Measurements from ENCODE around the gene XKR8. TPM values are rescaled to one million over a fixed set of nuclear protein-coding genes. Genes with fewer than 3 reads are reported as not detected.

The XKR8 gene
- total RNA-seq, 4 donors from 2014 or later: 4.1 to 12.2 (median 6.8) TPM

DNA sequence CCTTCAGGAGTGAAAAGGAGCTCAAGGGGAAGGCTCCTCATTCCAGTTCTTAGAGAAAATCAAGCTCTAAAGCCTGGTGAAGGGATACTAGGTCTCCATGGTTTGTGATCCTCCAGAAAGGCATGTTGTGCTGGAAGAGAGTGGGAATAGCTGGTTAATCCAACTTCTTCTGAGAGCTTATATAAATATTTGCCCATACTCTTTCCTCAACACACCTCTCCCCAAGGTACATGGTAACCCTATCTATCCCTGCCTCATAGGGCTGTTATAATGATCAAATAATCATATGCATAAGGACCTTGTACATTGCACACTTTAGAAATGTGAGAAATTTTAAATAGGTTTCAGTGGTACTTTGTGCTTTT, 14.6 kb downstream of the XKR8 start:
- Histone ChIP-seq H3K4me3 (no peak overlapping the region), H3K4me1 (peaks cover 15 to 24% (median 21%) of the 10 kb centered on the region in 4 donors), H3K36me3 (peaks cover 0 to 61% (median 34%) of the 10 kb centered on the region in 4 donors), H3K9me3 (no peaks in the 10 kb centered on the region), H3K27me3 (no peaks in the 10 kb centered on the region), H3K27ac (replicated peaks in 1 of 4) (no peak overlapping the region)
- no peak for DNase-seq (ENCODE audit: extremely low spot score)
- TF ChIP-seq, protein P1, sequence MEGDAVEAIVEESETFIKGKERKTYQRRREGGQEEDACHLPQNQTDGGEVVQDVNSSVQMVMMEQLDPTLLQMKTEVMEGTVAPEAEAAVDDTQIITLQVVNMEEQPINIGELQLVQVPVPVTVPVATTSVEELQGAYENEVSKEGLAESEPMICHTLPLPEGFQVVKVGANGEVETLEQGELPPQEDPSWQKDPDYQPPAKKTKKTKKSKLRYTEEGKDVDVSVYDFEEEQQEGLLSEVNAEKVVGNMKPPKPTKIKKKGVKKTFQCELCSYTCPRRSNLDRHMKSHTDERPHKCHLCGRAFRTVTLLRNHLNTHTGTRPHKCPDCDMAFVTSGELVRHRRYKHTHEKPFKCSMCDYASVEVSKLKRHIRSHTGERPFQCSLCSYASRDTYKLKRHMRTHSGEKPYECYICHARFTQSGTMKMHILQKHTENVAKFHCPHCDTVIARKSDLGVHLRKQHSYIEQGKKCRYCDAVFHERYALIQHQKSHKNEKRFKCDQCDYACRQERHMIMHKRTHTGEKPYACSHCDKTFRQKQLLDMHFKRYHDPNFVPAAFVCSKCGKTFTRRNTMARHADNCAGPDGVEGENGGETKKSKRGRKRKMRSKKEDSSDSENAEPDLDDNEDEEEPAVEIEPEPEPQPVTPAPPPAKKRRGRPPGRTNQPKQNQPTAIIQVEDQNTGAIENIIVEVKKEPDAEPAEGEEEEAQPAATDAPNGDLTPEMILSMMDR (IDR thresholded peaks at IDR 0.05): no peak
- TF ChIP-seq EP300 (IDR thresholded peaks at IDR 0.05): no peak
- intact Hi-C loops (cut with DNase I): no loop called here

DNA sequence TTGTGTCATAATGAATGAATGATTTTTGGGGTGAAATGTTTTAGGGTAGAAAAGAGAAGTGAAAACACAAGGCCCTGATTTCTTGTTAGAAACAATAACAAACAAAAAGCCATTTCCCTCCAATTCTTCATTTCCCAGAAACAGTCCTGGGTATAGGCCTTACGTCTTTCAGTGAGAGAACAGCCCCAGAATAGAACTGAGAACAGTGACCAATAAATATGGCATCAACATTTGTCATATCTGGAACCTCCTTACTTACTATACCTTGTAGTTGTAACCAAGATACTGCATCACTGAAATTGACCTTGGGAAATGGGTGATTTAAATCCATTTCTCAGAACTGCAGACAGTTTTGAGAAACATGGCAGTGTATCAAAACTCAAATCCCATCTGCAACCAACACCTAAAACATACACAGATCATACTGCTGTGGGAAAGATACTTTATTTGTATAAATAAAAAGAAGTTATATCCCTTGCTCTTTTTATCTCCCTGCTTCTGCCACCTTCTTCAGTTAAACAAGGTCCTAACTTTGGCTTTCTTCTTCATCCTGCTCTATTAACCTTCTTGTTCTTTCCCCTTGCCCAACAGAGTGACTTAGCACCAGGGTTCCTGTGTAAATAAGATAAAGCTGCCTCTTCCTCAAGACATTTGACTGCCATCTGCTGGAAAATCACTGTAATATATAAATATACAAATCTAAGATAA, 19.5 kb downstream of the XKR8 start:
- WGBS: 50% methylated on average over 1 of the region's 1 CpG
- Histone ChIP-seq H3K9me3 (no peaks in the 10 kb centered on the region), H3K27me3 (no peaks in the 10 kb centered on the region), H3K27ac (replicated peaks in 1 of 4) (peak overlapping the region in 3 of 4 donors; percentile 0 to 37 (median 30)), H3K36me3 (peaks cover 0 to 45% (median 21%) of the 10 kb centered on the region in 4 donors), H3K4me1 (peaks cover 6 to 24% (median 18%) of the 10 kb centered on the region in 4 donors), H3K4me3 (no peak overlapping the region)
- TF ChIP-seq POLR2A (IDR thresholded peaks at IDR 0.05; ENCODE audit: low read depth): no peak
- TF ChIP-seq, protein P1 (IDR thresholded peaks at IDR 0.05): peak; percentile 39 to 63 (median 52)
- DNase-seq (ENCODE audit: extremely low spot score): no peak
- intact Hi-C loops (cut with DNase I): no loop called here

DNA sequence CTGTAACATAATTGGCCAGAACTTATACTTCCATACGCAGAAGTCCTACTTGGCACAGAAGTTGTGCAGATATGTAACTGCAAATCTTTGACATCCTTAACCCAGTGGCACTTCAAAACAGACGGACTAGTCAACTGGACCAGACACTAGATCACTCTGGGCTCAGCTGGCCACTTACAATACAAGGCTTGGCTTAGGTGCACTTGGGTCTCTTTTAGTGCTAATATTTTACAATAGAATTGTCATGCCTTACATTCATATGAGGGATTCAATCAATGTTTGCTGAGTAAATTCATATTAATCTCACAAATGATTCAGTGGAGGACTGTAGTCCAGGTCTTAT, 20.1 kb downstream of the XKR8 start:
- H3K27ac ChIP-seq (replicated peaks in 1 of 4): peak overlapping the region in 2 of 4 donors; percentile 15 to 30
- DNase-seq (ENCODE audit: extremely low spot score): no peak
- no peaks in the 10 kb centered on the region for H3K9me3 ChIP-seq
- H3K4me1 ChIP-seq: peaks cover 6 to 24% (median 18%) of the 10 kb centered on the region in 4 donors
- peaks cover 0 to 40% (median 18%) of the 10 kb centered on the region in 4 donors for H3K36me3 ChIP-seq
- no peaks in the 10 kb centered on the region for H3K27me3 ChIP-seq
- TF ChIP-seq POLR2AphosphoS5 (IDR thresholded peaks at IDR 0.05) (no peak), EP300 (IDR thresholded peaks at IDR 0.05) (no peak), POLR2A (IDR thresholded peaks at IDR 0.05; ENCODE audit: low read depth) (no peak)
- TF ChIP-seq, protein P1 (IDR thresholded peaks at IDR 0.05): no peak
- WGBS: 16% methylated on average over 2 of the region's 2 CpGs
- intact Hi-C loops (cut with DNase I): loop anchor here (5.0 kb wide), 1 partner anchor 123 kb away; no protein-coding TSS in a partner anchor
- no peak overlapping the region for H3K4me3 ChIP-seq

DNA sequence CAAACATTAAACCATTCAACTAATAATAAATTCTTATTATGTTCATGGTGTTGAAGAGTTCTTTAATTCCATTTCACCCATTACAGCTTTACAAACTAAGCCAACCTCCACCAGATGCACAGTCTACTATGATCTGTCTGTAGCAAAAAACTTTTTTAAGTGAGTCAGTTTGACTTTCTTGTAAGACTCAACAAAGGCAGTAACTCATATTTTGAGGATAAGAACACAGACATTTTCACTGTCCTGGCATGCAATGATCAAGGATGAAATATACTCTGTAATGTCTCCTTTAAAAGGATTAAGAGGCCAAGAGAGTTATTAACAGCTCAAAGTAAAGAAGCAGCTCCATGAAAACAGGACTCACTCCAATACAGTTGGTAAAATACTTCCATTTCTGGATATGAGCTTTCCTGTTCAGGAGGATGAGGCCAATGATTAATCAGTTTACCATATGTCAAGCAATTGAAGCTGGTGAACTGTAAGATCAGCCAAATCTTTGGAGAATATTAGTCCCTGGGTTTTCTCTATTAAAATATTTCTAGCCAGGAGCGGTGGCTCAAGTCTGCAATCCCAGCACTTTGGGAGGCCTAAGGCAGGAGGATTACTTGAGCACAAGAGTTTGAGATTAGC, 20.6 kb downstream of the XKR8 start:
- Histone ChIP-seq H3K27ac (replicated peaks in 1 of 4) (peak overlapping the region in 1 of 4 donors; percentile 15), H3K9me3 (no peaks in the 10 kb centered on the region), H3K4me1 (peaks cover 6 to 24% (median 18%) of the 10 kb centered on the region in 4 donors), H3K27me3 (no peaks in the 10 kb centered on the region), H3K36me3 (peaks cover 0 to 45% (median 22%) of the 10 kb centered on the region in 4 donors), H3K4me3 (no peak overlapping the region)
- TF ChIP-seq, protein P1 (IDR thresholded peaks at IDR 0.05): no peak
- no peak for TF ChIP-seq EP300 (IDR thresholded peaks at IDR 0.05)
- TF ChIP-seq POLR2A (IDR thresholded peaks at IDR 0.05; ENCODE audit: low read depth): no peak
- TF ChIP-seq POLR2AphosphoS5 (IDR thresholded peaks at IDR 0.05): no peak
- intact Hi-C loops (cut with DNase I): loop anchor here (5.0 kb wide), 1 partner anchor 123 kb away; no protein-coding TSS in a partner anchor
- WGBS: 73% methylated on average over 1 of the region's 1 CpG
- DNase-seq (ENCODE audit: extremely low spot score): no peak
